Uterus (tissue), 2 donors: Measurements from ENCODE around the gene BRMS1.

Experiments used
- POLR2A ChIP-seq, 2 donors: fragments of 450-650 bp; IDR thresholded peaks; one replicate each; pipeline ENCODE4 v1.6.1; 2016; ENCODE audit warnings: antibody characterized with exemption in 2 of 2, mild to moderate bottlenecking in 1 of 2, moderate library complexity in 1 of 2
- TF ChIP-seq, protein P1 (sequence below), 4 experiments: fragments of 200-600 bp in 2 of 4; fragments of 450-650 bp in 2 of 4; sonication (generic) in 2 of 4; IDR thresholded peaks; one replicate each; pipeline ENCODE4 v1.5.1; 2016 to 2019; ENCODE audit warnings: antibody characterized with exemption in 4 of 4, mild to moderate bottlenecking in 2 of 4, moderate library complexity in 1 of 4

DNA sequence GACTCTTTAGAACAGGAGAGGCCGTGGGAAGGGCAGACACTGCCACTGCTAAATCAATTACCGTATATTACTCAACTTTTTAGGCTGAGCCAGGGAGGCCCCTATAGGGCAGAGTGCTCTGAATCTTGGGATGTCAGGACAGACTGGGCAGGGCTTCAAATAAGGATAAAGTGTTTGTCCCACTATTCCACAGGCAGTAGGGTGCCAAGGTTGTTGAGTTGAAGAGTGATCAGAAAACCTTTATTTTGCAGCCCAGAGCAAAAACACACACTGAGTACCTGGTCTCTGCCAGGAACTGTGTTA, 4.1 kb upstream of the BRMS1 start:
- TF ChIP-seq, protein P1, sequence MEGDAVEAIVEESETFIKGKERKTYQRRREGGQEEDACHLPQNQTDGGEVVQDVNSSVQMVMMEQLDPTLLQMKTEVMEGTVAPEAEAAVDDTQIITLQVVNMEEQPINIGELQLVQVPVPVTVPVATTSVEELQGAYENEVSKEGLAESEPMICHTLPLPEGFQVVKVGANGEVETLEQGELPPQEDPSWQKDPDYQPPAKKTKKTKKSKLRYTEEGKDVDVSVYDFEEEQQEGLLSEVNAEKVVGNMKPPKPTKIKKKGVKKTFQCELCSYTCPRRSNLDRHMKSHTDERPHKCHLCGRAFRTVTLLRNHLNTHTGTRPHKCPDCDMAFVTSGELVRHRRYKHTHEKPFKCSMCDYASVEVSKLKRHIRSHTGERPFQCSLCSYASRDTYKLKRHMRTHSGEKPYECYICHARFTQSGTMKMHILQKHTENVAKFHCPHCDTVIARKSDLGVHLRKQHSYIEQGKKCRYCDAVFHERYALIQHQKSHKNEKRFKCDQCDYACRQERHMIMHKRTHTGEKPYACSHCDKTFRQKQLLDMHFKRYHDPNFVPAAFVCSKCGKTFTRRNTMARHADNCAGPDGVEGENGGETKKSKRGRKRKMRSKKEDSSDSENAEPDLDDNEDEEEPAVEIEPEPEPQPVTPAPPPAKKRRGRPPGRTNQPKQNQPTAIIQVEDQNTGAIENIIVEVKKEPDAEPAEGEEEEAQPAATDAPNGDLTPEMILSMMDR (IDR thresholded peaks at IDR 0.05): no peak
- TF ChIP-seq POLR2A (IDR thresholded peaks at IDR 0.05): no peak
